MV-4-11 (cell line): ENCODE data around the gene PVALB.

ENCODE experiments used
- DNase-seq: peaks from one replicate; lab custom pipeline; 2025; lab: John Stamatoyannopoulos, UW

The PVALB gene

GRCh38 chr22:36816636-36817524 lies at the start of gene PVALB:
Gene PVALB, minus strand, starts transcription at chr22:36817035. Its CDS starts 30 bp downstream, at chr22:36817005.
- no peak for DNase-seq

GRCh38 chr22:36865346-36865745 lies 48.5 kb upstream of the PVALB start:
- no peak for DNase-seq

GRCh38 chr22:36864454-36865215 lies 47.8 kb upstream of the PVALB start:
- DNase-seq, result peak; percentile 85

GRCh38 chr22:36863979-36864378 lies 47.1 kb upstream of the PVALB start:
- peak; percentile 15 for DNase-seq

GRCh38 chr22:36863281-36863680 lies 46.4 kb upstream of the PVALB start:
- DNase-seq, result no peak

- peak; percentile 92 for DNase-seq
These were observed 45.7 kb upstream of the PVALB start for GRCh38 chr22:36862251-36863242.

- DNase-seq, result peak; percentile 99
These were observed 44.2 kb upstream of the PVALB start, which contains the start of gene NCF4 for GRCh38 chr22:36860821-36861659. Gene NCF4, plus strand, starts transcription at chr22:36861006. Its CDS starts 166 bp downstream, at chr22:36861172.

- no peak for DNase-seq
These were observed 43.6 kb upstream of the PVALB start for GRCh38 chr22:36860438-36860820.

- no peak for DNase-seq
These were observed 43.2 kb upstream of the PVALB start for GRCh38 chr22:36860017-36860416.

GRCh38 chr22:36858966-36859365 lies 42.1 kb upstream of the PVALB start:
- DNase-seq, result no peak

GRCh38 chr22:36858156-36858555 lies 41.3 kb upstream of the PVALB start:
- DNase-seq, result no peak

GRCh38 chr22:36856792-36857135 lies 39.9 kb upstream of the PVALB start:
- no peak for DNase-seq

GRCh38 chr22:36856121-36856791 lies 39.4 kb upstream of the PVALB start:
- peak; percentile 80 for DNase-seq

- no peak for DNase-seq
These were observed 38.6 kb upstream of the PVALB start for GRCh38 chr22:36855478-36855877.

GRCh38 chr22:36853407-36854099 lies 36.7 kb upstream of the PVALB start:
- peak; percentile 88 for DNase-seq

- DNase-seq, result no peak
These were observed 35.5 kb upstream of the PVALB start for GRCh38 chr22:36852056-36852973.

GRCh38 chr22:36850682-36851081 lies 33.8 kb upstream of the PVALB start:
- no peak for DNase-seq

GRCh38 chr22:36850056-36850455 lies 33.2 kb upstream of the PVALB start:
- no peak for DNase-seq

GRCh38 chr22:36846949-36847348 lies 30.1 kb upstream of the PVALB start:
- no peak for DNase-seq
